NCI-H2227 treated with DMSO at 0.1 percent for 48 hours (cell line): Measurements from ENCODE around the gene PTPN4.

Experiments used
- DNase-seq: peaks from one replicate; lab custom pipeline; 2025; lab: John Stamatoyannopoulos, UW

The PTPN4 gene

GRCh38 chr2:119853777-119854399 is 94.2 kb downstream of the PTPN4 start:
- DNase-seq: no peak

- DNase-seq: no peak
Measured at GRCh38 chr2:119856469-119856901, 96.8 kb downstream of the PTPN4 start.

- DNase-seq: no peak
Measured at GRCh38 chr2:119857742-119858141, 98.0 kb downstream of the PTPN4 start.

GRCh38 chr2:119859528-119859927 is 99.8 kb downstream of the PTPN4 start:
- DNase-seq: no peak

- no peak for DNase-seq
Measured at GRCh38 chr2:119860924-119861323, 101.2 kb downstream of the PTPN4 start.

- no peak for DNase-seq
Measured at GRCh38 chr2:119862127-119862889, 102.6 kb downstream of the PTPN4 start.

GRCh38 chr2:119864318-119864717 is 104.6 kb downstream of the PTPN4 start:
- DNase-seq: no peak

- DNase-seq: no peak
Measured at GRCh38 chr2:119871725-119872124, 112.0 kb downstream of the PTPN4 start.

GRCh38 chr2:119873350-119874315 is 113.9 kb downstream of the PTPN4 start:
- DNase-seq: no peak

- DNase-seq: no peak
Measured at GRCh38 chr2:119879502-119879901, 119.8 kb downstream of the PTPN4 start.

- DNase-seq: no peak
Measured at GRCh38 chr2:119888680-119889079, 129.0 kb downstream of the PTPN4 start.

GRCh38 chr2:119897736-119898395 is 138.1 kb downstream of the PTPN4 start:
- DNase-seq: no peak

- DNase-seq: no peak
Measured at GRCh38 chr2:119901013-119901412, 141.3 kb downstream of the PTPN4 start.

- DNase-seq: no peak
Measured at GRCh38 chr2:119910566-119910965, 150.8 kb downstream of the PTPN4 start.

- no peak for DNase-seq
Measured at GRCh38 chr2:119914266-119914665, 154.5 kb downstream of the PTPN4 start.

GRCh38 chr2:119921825-119922224 is 162.1 kb downstream of the PTPN4 start:
- no peak for DNase-seq

GRCh38 chr2:119922699-119923098 is 163.0 kb downstream of the PTPN4 start:
- no peak for DNase-seq

- DNase-seq: no peak
Measured at GRCh38 chr2:119929537-119929936, 169.8 kb downstream of the PTPN4 start.

GRCh38 chr2:119932809-119933208 is 173.1 kb downstream of the PTPN4 start:
- DNase-seq: no peak

- no peak for DNase-seq
Measured at GRCh38 chr2:119934319-119934718, 174.6 kb downstream of the PTPN4 start.

GRCh38 chr2:119937680-119938079 is 178.0 kb downstream of the PTPN4 start:
- no peak for DNase-seq

GRCh38 chr2:119939915-119940314 is 180.2 kb downstream of the PTPN4 start:
- no peak for DNase-seq
